ENCODE measurements around the gene TUBGCP3.

GRCh38 chr13:112475889-112476288 is 112.1 kb downstream of the TUBGCP3 start:
- TF ChIP-seq, protein P1, sequence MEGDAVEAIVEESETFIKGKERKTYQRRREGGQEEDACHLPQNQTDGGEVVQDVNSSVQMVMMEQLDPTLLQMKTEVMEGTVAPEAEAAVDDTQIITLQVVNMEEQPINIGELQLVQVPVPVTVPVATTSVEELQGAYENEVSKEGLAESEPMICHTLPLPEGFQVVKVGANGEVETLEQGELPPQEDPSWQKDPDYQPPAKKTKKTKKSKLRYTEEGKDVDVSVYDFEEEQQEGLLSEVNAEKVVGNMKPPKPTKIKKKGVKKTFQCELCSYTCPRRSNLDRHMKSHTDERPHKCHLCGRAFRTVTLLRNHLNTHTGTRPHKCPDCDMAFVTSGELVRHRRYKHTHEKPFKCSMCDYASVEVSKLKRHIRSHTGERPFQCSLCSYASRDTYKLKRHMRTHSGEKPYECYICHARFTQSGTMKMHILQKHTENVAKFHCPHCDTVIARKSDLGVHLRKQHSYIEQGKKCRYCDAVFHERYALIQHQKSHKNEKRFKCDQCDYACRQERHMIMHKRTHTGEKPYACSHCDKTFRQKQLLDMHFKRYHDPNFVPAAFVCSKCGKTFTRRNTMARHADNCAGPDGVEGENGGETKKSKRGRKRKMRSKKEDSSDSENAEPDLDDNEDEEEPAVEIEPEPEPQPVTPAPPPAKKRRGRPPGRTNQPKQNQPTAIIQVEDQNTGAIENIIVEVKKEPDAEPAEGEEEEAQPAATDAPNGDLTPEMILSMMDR (IDR thresholded peaks at IDR 0.05), result no peak
- no peak for TF ChIP-seq POLR2A (IDR thresholded peaks at IDR 0.05)
